GM19468 (cell line): Measurements from ENCODE around the gene IKBIP.
"Not testable (repeated sequence)": the region's sequence is repeated elsewhere in the genome, so short reads cannot be mapped to it uniquely, and the experiment has no call there.

Experiments
- ATAC-seq: cut with Tn5 transposase; IDR thresholded peaks from one replicate; pipeline ENCODE4 v1.9.1; 2021; ENCODE audit warnings: mild to moderate bottlenecking, moderate library complexity, moderate number of reproducible peaks; ENCODE audit not compliant: unreplicated experiment; ENCODE audit errors: extremely low read depth

Gene IKBIP

DNA sequence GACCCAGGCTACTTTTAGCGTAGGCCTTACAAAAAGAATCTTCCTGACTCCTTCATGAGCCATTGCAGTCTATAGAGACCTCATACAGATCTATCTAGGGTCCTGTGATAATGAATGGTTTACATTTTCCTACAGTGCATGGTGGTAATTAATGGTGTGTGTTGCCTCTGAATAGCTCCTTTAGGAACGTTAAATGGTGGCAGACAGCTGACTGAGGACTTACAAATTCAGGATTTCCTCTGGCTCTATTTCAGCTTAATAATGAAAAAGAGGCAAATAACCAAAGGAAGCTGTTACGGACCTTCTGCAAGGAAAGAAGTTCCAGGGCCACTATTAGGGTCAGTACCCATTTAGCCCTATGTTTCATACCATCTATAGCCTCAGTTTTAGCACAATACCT, 5.1 kb downstream of the IKBIP start:
- ATAC-seq = no peak

DNA sequence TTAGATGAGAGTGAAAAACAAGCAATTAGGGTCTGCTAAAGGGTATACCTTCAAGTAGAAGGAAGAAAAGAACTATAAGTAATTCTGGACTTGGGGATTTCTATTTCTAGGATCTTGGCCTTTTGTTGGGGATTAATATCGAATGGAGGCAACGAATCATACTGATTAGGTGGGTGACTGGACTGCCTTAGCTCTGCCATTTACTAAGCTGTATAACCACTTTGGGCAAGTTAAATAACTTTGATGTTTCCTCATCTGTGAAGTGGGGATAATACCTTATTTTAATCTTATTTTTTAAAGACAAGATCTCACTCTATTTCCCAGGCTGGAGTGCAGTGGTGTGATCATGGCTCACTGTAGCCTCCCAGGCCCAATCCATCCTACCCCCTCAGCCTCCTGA, 6.6 kb downstream of the IKBIP start:
- no peak for ATAC-seq

DNA sequence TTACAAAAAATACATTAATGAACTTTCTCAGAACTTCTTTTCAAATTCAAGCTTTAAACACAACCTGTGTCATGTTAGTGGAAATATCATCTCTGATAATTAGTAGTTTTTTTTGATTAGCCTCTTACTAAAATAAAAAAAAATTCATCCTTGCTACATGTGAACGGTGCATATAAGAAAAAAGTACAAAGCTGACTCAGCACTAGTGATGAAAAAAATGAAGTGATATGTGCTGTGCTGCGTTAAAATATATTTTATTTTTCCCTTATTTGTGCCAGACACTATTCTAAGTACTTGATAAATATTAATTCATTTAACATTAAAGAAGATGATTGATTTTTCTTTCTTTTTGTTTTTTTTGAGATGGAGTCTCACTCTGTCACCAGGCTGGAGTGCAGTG, 7.5 kb downstream of the IKBIP start:
- ATAC-seq = no peak

DNA sequence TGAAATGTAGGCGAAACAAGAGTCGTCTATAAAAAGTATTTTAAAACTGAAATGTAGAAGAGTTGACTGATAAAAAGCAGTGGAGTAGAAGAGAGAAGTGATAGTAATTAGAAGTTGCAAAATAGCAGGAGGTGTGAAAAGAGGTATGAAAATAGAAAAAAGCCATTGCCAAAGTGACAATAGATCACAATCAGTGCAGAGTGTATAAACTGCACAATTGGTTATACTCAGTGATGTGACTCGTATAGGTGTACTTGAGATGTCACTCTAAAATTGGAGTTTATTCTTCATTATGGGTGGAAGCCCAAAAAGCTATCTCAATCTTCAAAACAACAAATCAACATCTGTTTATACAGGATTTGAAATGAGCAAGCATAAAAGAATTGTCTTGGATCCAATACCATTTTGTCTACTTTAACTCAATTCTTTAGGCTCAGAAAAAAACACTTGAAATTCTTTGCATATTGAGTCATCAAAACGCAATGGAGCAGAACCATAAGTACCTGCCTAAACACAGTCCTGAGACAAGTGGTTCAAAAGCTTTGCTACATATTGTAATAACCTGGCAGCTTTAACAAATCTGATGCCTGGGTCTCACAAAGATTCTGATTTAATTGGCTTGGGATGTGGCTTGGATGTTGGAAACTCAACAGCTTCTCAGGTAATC, 8.8 kb downstream of the IKBIP start:
- peak; percentile 49 for ATAC-seq

DNA sequence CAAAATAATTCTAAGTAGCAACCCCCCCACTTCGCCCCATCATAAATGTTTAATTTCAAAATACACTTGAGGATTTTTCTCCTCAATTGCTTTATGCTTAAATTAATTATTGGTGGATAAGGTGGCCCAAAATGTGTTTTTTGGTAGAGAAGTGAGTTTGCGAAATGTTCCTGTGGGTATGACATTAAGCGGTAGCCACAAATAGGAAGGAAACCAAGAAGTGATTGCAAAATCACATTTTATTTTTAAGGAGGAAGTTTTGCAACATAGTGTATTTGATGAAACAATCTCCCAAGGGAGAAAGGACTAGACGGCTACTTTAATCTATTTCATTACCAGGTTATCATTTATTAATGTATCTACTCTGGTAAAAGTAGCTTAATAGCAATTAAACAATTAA, 25.6 kb downstream of the IKBIP start:
- no peak for ATAC-seq

DNA sequence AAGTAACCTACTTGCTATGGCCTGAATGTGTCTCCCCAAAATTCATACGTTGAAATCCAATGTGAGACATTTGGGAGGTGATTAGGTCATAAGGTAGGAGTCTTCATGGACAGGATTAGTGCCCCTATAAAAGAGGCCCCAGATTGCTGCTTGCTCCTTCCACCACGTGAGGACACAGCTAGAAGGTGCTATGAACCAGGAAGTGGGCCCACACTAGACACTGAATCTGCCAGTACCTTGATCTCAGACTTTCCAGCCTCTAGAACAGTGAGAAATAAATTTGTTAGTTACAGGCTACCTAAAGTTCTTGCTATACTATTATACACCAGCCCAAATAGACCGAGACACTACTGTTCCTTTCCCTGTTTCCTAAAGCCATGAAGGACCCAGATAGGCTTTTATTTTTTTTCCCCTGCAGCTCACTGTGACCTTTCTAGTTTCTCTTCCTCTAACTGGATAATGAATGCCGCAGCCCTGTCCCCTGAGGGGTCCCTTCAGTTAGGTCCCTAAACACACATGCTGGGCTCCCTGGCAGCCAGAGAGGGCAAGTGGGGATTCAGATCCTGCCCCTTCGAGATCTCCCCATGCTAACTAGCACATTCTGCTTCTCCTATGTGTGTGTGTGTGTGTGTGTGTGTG, 31.8 kb downstream of the IKBIP start:
- ATAC-seq = peak; percentile 76

DNA sequence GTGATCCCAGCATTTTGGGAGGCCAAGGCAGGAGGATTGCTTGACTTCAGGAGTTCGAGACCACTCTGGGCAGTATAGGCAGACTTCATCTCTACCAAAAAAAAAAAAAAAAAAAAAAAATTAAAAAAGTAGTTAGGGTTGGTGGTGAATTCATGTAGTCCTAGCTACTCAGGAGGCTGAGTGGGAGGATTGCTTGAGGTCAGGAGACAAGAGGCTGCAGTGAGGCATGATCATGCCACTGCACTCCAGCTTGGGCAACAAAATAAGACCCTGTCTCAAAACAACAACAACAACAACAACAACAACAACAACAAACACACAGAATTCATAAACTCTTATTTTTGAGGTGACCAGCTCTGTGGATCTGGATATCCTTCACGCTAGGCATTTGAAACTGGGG, 34.0 kb downstream of the IKBIP start:
- no peak for ATAC-seq

DNA sequence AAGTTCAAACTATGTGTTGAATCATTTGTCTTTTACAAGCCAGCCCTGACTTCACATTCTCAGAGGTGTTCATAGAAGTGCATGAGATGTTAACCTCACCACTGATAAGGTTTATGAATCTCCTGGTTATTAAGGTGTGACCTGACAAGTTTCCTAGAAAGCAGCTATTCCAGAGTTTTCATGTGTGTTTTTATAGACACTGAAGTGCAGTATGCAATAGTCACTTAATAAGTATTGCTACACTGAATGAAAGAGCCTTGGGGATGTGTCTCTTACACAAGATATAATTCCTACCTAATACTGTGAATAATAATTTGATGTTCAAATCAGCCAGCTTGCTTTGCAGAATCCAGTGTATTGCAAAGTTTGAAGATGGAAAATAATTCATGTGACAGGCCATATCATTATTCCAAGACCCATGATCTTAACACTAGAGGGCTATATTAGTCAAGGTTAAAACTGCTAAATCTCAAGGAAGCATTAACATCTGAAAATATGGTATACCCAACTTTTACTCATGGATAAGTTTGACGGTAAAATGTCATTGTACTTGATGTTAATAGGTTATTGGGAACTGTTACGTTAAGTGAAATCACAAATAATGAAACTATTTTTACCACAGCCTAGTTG, 38.1 kb downstream of the IKBIP start:
- ATAC-seq = no peak

DNA sequence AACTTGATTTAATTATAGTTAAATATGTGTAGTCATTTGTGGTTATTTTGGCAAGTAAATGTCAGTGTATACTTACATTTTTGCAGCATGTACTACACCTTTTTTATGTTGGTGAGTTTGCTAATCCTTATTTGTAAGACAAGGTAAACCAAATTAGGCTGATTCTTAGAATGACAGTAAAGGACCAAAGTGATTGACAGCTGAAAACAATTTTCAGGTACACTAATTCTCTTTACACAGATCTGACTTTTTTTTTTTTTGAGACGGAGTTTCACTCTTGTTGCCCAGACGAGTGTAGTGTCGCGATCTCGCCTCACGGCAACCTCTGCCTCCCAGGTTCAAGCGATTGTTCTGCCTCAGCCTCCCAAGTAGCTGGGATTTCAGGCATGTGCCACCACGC, 42.7 kb downstream of the IKBIP start:
- ATAC-seq = no peak

DNA sequence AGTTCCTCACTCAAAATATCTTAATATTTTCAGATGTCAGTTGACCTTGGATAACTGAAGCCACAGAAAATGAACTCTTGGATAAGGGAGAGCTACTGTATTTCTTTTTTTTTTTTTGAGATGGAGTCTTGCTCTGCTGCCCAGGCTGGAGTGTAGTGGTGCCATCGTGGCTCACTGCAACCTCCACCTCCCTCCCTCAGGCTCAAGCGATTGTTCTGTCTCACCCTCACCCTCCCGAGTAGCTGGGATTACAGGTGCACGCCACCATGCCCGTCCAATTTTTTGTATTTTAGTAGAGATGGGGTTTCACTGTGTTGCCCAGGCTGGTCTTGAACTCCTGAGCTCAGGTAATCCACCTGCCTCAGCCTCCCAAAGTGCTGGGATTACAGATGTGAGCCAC, 47.3 kb downstream of the IKBIP start:
- ATAC-seq = not testable (repeated sequence)

DNA sequence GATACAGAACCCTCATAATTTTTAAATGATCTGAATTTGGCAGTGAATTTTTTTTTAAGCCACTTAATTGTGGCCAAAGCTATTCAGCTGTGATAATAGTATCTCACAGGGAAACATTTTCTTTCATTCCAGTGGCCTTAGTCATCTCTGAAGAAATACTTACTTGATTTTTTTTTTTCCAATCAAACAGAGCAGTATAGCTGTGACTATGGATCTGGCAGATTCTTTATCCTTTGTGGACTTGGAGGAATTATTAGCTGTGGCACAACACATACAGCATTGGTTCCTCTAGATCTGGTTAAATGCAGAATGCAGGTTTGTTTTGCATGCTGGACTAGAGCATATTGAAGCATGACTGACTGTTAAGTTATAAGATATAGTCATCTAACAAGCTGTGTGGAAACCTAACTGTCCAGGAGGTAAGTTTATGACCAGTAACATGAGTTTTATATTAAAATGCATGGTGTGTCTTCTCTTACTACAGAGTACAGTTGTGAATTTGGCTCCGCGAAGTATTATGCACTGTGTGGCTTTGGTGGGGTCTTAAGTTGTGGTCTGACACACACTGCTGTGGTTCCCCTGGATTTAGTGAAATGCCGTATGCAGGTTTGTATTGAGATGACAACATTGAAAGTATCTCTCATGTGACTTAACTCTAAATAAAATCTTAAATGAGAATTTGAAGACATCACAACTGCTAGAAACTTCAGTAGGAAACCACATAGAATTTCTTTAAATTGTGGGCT, 49.2 kb downstream of the IKBIP start:
- no peak for ATAC-seq

DNA sequence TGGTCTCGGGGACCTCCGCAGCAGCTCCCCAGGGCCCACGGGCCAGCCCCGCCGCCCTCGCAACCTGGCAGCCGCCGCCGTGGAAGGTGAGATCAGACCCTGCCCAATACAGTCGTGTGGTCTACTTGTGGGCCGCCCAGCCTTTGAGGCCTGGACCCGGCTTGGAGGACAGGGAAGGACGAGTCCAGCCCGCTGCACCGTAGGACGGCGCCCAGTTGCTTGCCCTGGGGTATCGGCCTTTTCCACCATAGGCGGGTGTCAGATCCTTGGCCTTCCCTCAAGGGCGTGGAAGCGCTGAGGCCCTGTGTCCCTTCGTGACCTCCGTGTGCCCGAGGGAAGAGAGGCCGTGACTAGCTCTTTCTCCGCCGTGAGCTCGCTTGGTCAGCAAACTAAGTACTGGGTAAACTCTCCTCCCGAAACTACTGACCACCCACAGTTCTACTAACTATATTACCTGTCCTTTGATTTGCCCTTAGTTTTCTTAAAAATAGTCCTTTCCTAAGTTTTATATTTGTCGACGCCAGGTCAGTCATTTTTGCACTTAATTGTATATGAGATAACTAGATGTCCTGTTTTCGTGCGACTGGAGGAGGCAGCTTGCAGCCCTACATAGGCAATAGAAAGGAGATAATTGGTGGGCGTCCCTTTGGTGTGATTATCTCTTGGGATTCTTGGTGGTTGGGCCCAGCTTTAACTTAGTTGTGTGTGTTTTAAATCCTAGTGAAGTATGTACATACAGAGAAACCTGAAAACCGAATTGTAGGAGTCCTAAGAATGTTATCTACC, 50.3 kb downstream of the IKBIP start:
- ATAC-seq = no peak

DNA sequence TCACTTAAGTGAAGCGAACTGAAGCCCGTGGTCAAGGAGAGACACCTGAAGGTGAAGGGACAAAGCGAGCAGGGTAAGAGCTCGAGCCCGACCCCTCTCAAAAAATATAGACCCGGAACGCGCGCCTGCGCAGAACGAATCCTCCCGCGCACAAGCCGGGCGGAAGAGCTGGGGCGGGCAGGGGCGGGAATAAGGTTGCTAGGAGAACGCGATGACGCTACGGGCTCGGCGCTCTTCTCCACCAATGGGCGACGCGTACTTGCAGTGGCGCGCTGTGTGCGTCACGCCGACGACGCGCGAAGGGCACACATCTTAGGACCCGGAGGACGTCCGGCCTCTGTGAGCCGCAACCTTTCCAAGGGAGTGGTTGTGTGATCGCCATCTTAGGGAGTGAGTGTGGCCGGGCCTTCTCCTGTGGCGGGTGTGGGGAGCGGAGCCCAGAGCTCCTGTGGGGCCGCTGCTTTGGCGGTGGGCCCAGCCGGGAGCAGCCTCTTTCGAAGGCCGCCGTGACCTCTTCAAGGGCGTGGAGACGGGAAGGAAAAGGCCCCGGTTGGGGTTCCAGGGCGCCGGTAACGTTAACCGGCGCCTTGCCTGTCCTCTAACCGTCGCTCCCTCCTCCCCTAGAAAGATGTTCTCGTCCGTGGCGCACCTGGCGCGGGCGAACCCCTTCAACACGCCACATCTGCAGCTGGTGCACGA, 51.1 kb downstream of the IKBIP start, which contains the start of gene SLC25A3:
Gene SLC25A3 (plus strand): TSS at position 336 of the 699 bp plus-strand sequence. CDS start 293 bp downstream, at position 629.
- peak; percentile 99 for ATAC-seq

DNA sequence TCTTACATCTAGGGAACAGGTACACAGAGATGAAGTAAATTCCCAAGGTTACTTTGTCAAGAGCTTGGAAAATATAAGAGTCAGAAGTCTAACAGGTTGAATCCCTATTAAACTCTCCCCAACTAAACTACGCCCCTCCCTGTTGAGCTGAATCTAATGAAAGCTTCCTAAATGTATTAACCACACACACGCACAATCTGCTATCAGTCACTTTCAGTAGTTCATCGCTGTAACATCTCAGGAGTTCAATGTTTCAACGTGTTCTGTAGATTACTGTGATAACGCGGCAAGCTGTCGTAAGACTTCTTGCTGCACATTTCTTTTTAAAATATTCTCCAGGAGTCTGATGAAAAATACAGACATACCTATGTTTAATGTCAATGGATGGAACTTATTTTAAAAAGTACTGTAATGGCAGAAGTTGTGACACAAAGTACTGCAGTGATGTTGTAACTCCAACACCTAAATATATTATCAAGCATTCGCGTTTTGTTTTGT, 51.7 kb downstream of the IKBIP start:
- ATAC-seq = no peak

DNA sequence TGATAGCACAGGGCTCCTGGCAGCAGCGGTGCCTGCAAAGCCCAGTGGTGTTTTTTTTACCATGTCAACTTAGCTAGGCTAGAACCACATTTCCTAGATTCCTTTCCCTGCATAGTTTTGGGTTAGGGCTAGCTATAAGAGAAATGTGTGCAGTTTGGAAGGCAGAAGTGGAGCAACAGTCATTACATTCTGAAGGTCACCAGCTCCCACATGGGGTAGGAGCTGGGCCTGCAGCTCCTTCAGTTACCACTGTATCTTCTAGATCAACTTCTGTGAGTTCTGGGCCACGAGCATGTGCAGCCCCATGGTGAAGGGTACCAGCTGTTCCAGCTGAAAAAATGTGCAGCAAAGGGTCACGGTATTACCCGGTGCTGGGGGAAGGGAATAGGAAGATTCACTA, 53.4 kb downstream of the IKBIP start:
- no peak for ATAC-seq

DNA sequence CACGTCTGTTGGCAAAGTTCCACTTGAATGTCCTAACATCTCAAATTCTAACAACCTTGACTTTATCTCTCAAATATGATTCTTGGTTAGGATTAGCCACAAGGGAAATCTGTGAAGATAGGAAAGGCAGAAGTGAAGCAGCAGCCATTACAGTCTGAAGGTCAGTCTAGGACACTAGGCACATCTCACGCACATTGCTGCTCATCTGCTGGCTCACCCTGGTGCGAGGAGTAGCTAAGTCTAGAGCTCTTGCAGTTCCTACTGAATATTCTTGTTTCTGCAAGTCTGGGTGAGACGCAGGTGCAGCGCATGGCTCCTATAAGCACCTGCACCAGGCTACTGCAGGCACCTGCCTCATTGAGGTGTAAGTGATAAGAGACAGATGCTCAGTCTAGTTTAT, 57.5 kb downstream of the IKBIP start:
- ATAC-seq = no peak

DNA sequence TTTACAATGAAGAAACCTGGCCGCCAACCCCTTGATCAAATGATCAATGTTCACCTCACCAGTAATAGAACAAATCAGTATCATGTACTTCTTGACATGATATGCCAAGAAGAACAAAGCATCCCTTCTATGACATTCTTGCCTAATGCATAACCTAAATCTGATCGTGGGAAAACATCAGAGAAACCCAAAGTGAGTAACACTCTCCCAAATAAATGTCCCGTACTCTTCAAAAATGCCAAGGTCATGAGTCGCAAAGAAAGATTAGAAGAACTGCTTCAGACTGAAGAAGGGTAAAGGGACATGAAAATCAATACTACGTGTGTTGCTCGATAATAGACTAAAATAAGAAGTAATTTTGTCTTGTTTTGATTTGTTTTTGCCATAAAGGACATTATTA, 62.5 kb downstream of the IKBIP start:
- no peak for ATAC-seq

DNA sequence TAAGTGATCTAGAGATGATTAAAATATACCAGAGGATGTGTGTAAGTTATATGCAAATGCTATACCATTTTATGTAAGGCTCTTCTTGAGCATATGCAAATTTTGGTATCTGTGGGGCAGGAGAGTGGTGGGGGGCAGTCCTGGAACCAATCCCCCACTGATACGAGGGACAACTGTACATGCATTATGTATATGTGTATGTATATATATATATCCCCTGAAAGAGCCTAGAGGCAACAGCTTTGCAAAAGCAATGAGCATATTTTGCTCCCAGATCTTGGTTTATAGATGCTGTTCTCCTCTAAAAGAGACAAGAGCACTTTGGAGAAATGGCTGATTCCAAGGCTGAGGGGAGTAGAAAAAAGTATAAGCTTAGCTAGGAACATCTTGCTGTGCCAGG, 63.5 kb downstream of the IKBIP start:
- no peak for ATAC-seq

DNA sequence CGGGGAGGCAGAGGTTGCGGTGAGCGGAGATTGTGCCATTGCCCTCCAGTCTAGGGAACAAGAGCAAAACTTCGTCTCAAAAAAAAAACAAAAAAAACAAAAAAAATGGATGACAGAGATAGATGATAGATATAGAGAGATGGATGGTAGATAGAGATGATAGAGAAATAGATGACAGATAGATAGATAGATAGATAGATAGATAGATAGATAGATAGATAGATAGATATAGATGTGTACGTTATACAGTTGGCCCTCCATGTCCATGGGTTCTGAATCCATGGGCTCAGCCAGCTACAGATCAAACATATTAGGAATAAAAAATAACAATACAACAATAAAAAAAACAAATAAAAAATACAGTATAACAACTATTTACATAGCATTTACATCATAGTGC, 63.9 kb downstream of the IKBIP start:
- ATAC-seq = no peak
